NCI-H524 (cell line): ENCODE results near the gene MAP3K7CL.
"Not testable (repeated sequence)": the region's sequence is repeated elsewhere in the genome, so short reads cannot be mapped to it uniquely, and the experiment has no call there.

Experiments
- DNase-seq, 2 experiments: peaks; one replicate each; lab custom pipeline; 2025; lab: John Stamatoyannopoulos, UW

The MAP3K7CL gene

GRCh38 chr21:29133796-29134195 lies 3.4 kb downstream of the MAP3K7CL start:
- DNase-seq: no peak

GRCh38 chr21:29135481-29135880 lies 5.0 kb downstream of the MAP3K7CL start:
- no peak for DNase-seq

GRCh38 chr21:29136033-29136432 lies 5.6 kb downstream of the MAP3K7CL start:
- DNase-seq: no peak

- no peak for DNase-seq
Measured at GRCh38 chr21:29144736-29145353, 14.4 kb downstream of the MAP3K7CL start.

- no peak for DNase-seq
Measured at GRCh38 chr21:29145354-29145782, 14.9 kb downstream of the MAP3K7CL start.

- DNase-seq: no peak
Measured at GRCh38 chr21:29145852-29146453, 15.5 kb downstream of the MAP3K7CL start.

- no peak for DNase-seq
Measured at GRCh38 chr21:29146726-29147125, 16.3 kb downstream of the MAP3K7CL start.

GRCh38 chr21:29148530-29148929 lies 18.1 kb downstream of the MAP3K7CL start:
- DNase-seq: no peak

GRCh38 chr21:29149808-29150425 lies 19.5 kb downstream of the MAP3K7CL start:
- no peak for DNase-seq

GRCh38 chr21:29151931-29152330 lies 21.5 kb downstream of the MAP3K7CL start:
- no peak for DNase-seq

GRCh38 chr21:29152916-29153315 lies 22.5 kb downstream of the MAP3K7CL start:
- DNase-seq: no peak

- DNase-seq: no peak
Measured at GRCh38 chr21:29154270-29154669, 23.8 kb downstream of the MAP3K7CL start.

GRCh38 chr21:29155118-29155932 lies 24.9 kb downstream of the MAP3K7CL start:
- no peak for DNase-seq

- no peak for DNase-seq
Measured at GRCh38 chr21:29155933-29156260, 25.5 kb downstream of the MAP3K7CL start.

GRCh38 chr21:29157080-29157479 lies 26.6 kb downstream of the MAP3K7CL start:
- no peak for DNase-seq

- DNase-seq: no peak
Measured at GRCh38 chr21:29159842-29160241, 29.4 kb downstream of the MAP3K7CL start.

GRCh38 chr21:29162825-29163224 lies 32.4 kb downstream of the MAP3K7CL start:
- DNase-seq: not testable (repeated sequence)

GRCh38 chr21:29163341-29164115 lies 33.1 kb downstream of the MAP3K7CL start:
- no peak for DNase-seq

GRCh38 chr21:29164323-29164942 lies 34.0 kb downstream of the MAP3K7CL start:
- DNase-seq: peak; percentile 34 to 75

- DNase-seq: no peak
Measured at GRCh38 chr21:29166323-29166722, 35.9 kb downstream of the MAP3K7CL start.

- peak in 1 of 2 experiments; percentile 34 for DNase-seq
Measured at GRCh38 chr21:29166853-29167252, 36.4 kb downstream of the MAP3K7CL start.
